Neural crest cell (in vitro differentiated cells): Measurements from ENCODE around the gene PARG. TPM values are rescaled to one million over a fixed set of nuclear protein-coding genes. Genes with fewer than 3 reads are reported as not detected.

Experiments
- DNase-seq: peaks from one replicate; pipeline ENCODE4 v3.0.0; 2021; ENCODE audit warnings: low read depth, mixed read lengths, low spot score
- H3K27ac Mint-ChIP-seq: one replicate; pipeline ENCODE4 v1.8.0; 2021; ENCODE audit warnings: mild to moderate bottlenecking, mixed read lengths; ENCODE audit not compliant: unreplicated experiment
- H3K27me3 Mint-ChIP-seq: 2 replicates; pipeline ENCODE4 v1.8.0; 2021; ENCODE audit warnings: low read depth, mild to moderate bottlenecking, mixed read lengths
- H3K36me3 Mint-ChIP-seq: 2 replicates; pipeline ENCODE4 v1.8.0; 2021; ENCODE audit warnings: low read depth, mild to moderate bottlenecking, mixed read lengths
- H3K4me1 Mint-ChIP-seq: 2 replicates; pipeline ENCODE4 v1.8.0; 2021; ENCODE audit warnings: mixed read lengths
- H3K4me3 Mint-ChIP-seq: one replicate; pipeline ENCODE4 v1.8.0; 2021; ENCODE audit warnings: mild to moderate bottlenecking, mixed read lengths
- H3K9me3 Mint-ChIP-seq: 2 replicates; pipeline ENCODE4 v1.8.0; 2021; ENCODE audit warnings: mixed read lengths
- total RNA-seq: library from RNA; stranded (reverse); gene quantifications from 2 replicates; pipeline ENCODE4 v1.2.1, GENCODE V29; 2021
- TF ChIP-seq, protein P1 (sequence below): fragments of 200-600 bp; sonication (generic); conservative IDR thresholded peaks from 2 replicates; pipeline ENCODE4 v1.5.0; 2021; ENCODE audit warnings: antibody characterized with exemption, mild to moderate bottlenecking

The PARG gene
- total RNA-seq, 1 donor from 2014 or later, result 51.2 TPM

DNA sequence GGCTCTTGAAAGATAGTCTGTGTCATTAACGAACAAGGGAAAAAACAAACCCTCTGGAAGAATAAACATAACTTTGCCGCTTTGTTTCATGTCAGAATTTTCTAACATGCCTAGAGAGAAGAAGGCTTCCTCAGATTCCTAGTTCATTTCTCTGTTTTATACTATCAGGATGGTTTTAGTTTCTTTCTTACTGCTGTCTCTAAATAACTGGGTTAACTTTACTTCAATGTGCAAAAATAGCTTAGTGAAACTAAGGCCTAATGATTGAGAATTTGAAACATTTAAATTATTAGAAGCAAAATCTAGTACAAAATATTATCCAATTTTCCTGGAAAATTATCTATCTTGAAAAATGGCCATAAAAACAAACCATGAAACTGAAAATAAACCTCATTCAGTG is 107.6 kb downstream of the PARG start:
- Mint-ChIP-seq H3K27me3 (no peaks in the 10 kb centered on the region), H3K27ac (peak overlapping the region; percentile 46), H3K9me3 (no peaks in the 10 kb centered on the region), H3K36me3 (peaks cover 14% of the 10 kb centered on the region), H3K4me3 (peak overlapping the region; percentile 17), H3K4me1 (peaks cover 67% of the 10 kb centered on the region)
- TF ChIP-seq, protein P1, sequence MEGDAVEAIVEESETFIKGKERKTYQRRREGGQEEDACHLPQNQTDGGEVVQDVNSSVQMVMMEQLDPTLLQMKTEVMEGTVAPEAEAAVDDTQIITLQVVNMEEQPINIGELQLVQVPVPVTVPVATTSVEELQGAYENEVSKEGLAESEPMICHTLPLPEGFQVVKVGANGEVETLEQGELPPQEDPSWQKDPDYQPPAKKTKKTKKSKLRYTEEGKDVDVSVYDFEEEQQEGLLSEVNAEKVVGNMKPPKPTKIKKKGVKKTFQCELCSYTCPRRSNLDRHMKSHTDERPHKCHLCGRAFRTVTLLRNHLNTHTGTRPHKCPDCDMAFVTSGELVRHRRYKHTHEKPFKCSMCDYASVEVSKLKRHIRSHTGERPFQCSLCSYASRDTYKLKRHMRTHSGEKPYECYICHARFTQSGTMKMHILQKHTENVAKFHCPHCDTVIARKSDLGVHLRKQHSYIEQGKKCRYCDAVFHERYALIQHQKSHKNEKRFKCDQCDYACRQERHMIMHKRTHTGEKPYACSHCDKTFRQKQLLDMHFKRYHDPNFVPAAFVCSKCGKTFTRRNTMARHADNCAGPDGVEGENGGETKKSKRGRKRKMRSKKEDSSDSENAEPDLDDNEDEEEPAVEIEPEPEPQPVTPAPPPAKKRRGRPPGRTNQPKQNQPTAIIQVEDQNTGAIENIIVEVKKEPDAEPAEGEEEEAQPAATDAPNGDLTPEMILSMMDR, result no peak
- no peak for DNase-seq

DNA sequence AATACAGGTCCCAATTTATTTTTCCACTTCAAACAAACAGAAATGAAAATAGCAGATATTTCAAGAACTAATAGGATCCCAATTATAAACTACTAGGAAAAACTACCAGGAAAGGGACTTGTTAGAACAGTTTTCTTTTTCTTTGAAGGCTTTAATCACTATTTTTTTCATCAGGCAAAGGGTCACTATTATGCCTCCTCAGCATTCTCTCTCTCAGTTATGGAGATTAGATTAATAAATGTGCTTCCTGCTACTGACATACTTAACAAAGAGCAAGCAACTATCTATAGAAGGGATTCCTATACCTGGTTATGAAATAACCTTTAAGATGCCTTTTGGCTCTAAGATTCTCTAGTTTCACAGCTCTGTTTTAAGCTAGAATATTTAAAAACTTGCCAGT is 108.7 kb downstream of the PARG start:
- DNase-seq, result no peak
- H3K27ac Mint-ChIP-seq, result no peak overlapping the region
- TF ChIP-seq, protein P1, result no peak
- no peak overlapping the region for H3K4me3 Mint-ChIP-seq
- H3K36me3 Mint-ChIP-seq, result peaks cover 9% of the 10 kb centered on the region
- peaks cover 68% of the 10 kb centered on the region for H3K4me1 Mint-ChIP-seq
- H3K27me3 Mint-ChIP-seq, result no peaks in the 10 kb centered on the region
- H3K9me3 Mint-ChIP-seq, result no peaks in the 10 kb centered on the region

GRCh38 chr10:49831352-49832035 is 110.3 kb downstream of the PARG start:
- H3K27ac Mint-ChIP-seq, result peak overlapping the region; percentile 98
- no peaks in the 10 kb centered on the region for H3K9me3 Mint-ChIP-seq
- peaks cover 70% of the 10 kb centered on the region for H3K4me1 Mint-ChIP-seq
- peak overlapping the region; percentile 77 for H3K4me3 Mint-ChIP-seq
- no peak for DNase-seq
- no peaks in the 10 kb centered on the region for H3K27me3 Mint-ChIP-seq
- peaks cover 16% of the 10 kb centered on the region for H3K36me3 Mint-ChIP-seq
- TF ChIP-seq, protein P1, result no peak

- Mint-ChIP-seq H3K4me3 (no peak overlapping the region), H3K27ac (peak overlapping the region; percentile 93), H3K9me3 (no peaks in the 10 kb centered on the region), H3K4me1 (peaks cover 70% of the 10 kb centered on the region), H3K27me3 (no peaks in the 10 kb centered on the region), H3K36me3 (peaks cover 20% of the 10 kb centered on the region)
- TF ChIP-seq, protein P1, result no peak
- no peak for DNase-seq
Observed at GRCh38 chr10:49830846-49831245, 111.0 kb downstream of the PARG start.

DNA sequence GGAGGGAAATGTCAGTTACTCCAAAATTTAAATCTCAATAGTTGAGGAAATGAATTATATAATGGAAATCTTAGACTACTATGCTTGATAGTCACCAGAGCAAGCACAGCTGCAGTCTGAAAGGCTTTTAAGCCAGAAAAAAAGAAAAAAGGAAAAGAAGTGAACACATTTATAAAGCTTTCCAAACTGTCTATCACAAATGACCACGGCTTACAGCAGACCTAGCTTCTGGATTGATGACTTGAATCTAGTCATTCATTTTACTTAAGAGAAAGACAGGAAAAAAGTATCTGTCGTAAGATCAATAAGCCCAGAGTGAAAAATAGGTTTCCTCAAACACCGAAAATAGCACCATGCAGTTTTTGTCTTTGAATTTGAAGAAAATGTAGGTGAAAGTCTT is 111.8 kb downstream of the PARG start:
- Mint-ChIP-seq H3K36me3 (peaks cover 24% of the 10 kb centered on the region), H3K4me3 (peak overlapping the region; percentile 1), H3K9me3 (peaks cover 2% of the 10 kb centered on the region), H3K27me3 (no peaks in the 10 kb centered on the region), H3K27ac (peak overlapping the region; percentile 94), H3K4me1 (peaks cover 68% of the 10 kb centered on the region)
- DNase-seq, result no peak
- TF ChIP-seq, protein P1, result no peak
